Stomach (tissue), 9 donors: ENCODE measurements around the gene MGAT2. TPM values are rescaled to one million over a fixed set of nuclear protein-coding genes. Genes with fewer than 3 reads are reported as not detected.

Source experiments
- DNase-seq, 2 donors: peaks; one replicate each; pipeline versions ENCODE4 v3.0.0 to v3.0.0-alpha.2; 2013 to 2019
- H3K27ac ChIP-seq, 5 donors: fragments of 200-600 bp in 4 of 5; sonication (generic) in 4 of 5; one replicate each; pipeline ENCODE4 v1.5.1; 2013 to 2019; ENCODE audit warnings: mild to moderate bottlenecking in 1 of 5, moderate library complexity in 1 of 5
- H3K27me3 ChIP-seq, 3 donors: fragments of 200-600 bp; sonication (generic); one replicate each; pipeline ENCODE4 v1.5.1; 2017 to 2019; ENCODE audit warnings: mixed run types in 1 of 3
- H3K36me3 ChIP-seq, 4 donors: fragments of 200-600 bp; sonication (generic); 1 replicate in 3 of 4; 2 replicates in 1 of 4; pipeline ENCODE4 v1.5.1; 2016 to 2019
- H3K4me1 ChIP-seq, 4 donors: fragments of 200-600 bp; sonication (generic); one replicate each; pipeline ENCODE4 v1.5.1; 2016 to 2019
- H3K4me3 ChIP-seq, 4 donors: fragments of 200-600 bp; sonication (generic) in 3 of 4; one replicate each; pipeline ENCODE4 v1.5.1; 2016 to 2019; ENCODE audit warnings: mild to moderate bottlenecking in 1 of 4
- H3K9me3 ChIP-seq, 4 donors: fragments of 200-600 bp; sonication (generic); one replicate each; pipeline ENCODE4 v1.5.1; 2016 to 2019
- EP300 ChIP-seq: sonication (generic); formaldehyde crosslinking; IDR thresholded peaks from one replicate; pipeline ENCODE4 v1.6.1; 2017; ENCODE audit warnings: antibody characterized with exemption
- POLR2A ChIP-seq, 4 donors: fragments of 450-650 bp; IDR thresholded peaks; one replicate each; pipeline ENCODE4 v1.6.1; 2016; ENCODE audit warnings: antibody characterized with exemption in 4 of 4, control low read depth in 2 of 4, mild to moderate bottlenecking in 1 of 4, moderate library complexity in 1 of 4
- POLR2AphosphoS5 ChIP-seq, 3 donors: sonication (generic); formaldehyde crosslinking; IDR thresholded peaks; one replicate each; pipeline ENCODE4 v1.6.1; 2016; ENCODE audit warnings: antibody characterized with exemption in 3 of 3
- WGBS, 5 donors: extraction: QIAGEN DNeasy Blood & Tissue Kit in 3 of 5; methylation state at CpG; one replicate each; pipeline versions ENCODE4 v1.1.5 to v1.1.7; 2013 to 2018; 5-methylcytosine and 5-hydroxymethylcytosine counted together
- intact Hi-C: fragments of 100-400 bp; cut with DNase I; formaldehyde crosslinking; loops from one replicate; pipeline ENCODE4 v1.15.1; 2023; ENCODE audit warnings: low total_unique reads
- polyA plus RNA-seq, 3 donors: library from polyadenylated mRNA; stranded (reverse); fragments of 200-250 nt; gene quantifications; one replicate each; pipeline ENCODE4 v1.2.3, GENCODE V29; 2013
- total RNA-seq, 5 donors: library from RNA; depleted of rRNA; stranded (reverse); fragments of >200 nt; gene quantifications; one replicate each; pipeline versions ENCODE4 v1.1.0 to v1.2.3, GENCODE V29; 2014 to 2016
- TF ChIP-seq, protein P1 (sequence below), 7 experiments: fragments of 450-650 bp in 4 of 7; fragments of 200-600 bp in 3 of 7; sonication (generic) in 3 of 7; IDR thresholded peaks; one replicate each; pipeline ENCODE4 v1.5.1; 2016 to 2019; ENCODE audit warnings: antibody characterized with exemption in 7 of 7, control low read depth in 2 of 7, mild to moderate bottlenecking in 1 of 7
- donor health status: healthy with polysubstance abuse.
- donor health status: Bipolar disorder and iron deficiency.
- donor health status: healthy.

Gene MGAT2
- total and polyA plus RNA-seq, 8 donors: 0.58 to 58.2 (median 13.2) TPM

DNA sequence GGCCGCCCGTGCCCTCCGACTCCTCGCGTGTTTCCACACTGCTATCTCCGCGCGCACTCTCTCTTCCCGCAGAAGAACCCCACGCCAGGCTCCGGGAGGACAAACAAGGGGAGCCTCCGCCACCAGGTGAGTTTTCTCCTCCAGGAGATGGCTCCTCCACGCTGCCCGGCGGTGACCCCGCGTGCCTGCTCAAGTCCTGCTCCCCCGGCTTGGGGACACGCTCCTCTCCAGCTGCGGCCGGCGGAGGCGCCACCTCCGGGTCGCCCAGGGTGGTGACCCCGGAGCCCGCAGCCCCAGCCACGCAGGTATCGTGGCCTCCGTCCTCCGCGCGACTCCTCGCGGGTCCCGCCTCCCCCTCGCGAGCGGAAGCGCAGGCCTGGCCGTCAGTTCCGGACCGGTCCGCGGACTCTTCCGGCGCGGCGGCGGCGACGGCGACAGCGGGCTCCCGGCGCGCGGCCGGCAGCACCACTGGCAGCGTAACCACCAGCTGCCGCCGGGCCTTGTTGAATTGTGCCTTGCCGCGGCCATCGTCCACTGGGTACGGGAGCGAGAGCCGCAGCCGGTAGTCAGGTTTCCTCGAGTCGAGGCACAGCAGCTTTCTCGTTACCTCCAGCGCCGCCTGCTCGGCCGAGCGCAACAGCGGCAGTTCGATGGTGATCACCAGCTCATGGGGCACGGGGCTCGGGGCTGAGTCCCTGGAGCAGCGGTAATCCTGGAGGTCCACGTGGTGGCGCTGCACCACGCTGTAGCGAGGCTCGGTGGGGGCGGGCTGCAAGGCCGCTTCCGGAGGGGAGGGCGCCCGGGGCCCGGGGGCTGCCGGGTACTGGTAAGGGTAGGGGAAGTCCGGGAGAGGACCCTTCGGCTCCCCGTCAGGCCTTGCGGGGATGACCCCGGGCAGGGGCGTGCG, 13.3 kb downstream of the MGAT2 start:
- Histone ChIP-seq H3K4me3 (peak overlapping the region; percentile 70 to 94 (median 92)), H3K27me3 (no peaks in the 10 kb centered on the region), H3K9me3 (no peaks in the 10 kb centered on the region), H3K36me3 (peaks cover 0 to 26% (median 11%) of the 10 kb centered on the region in 4 donors), H3K27ac (peak overlapping the region; percentile 96 to 99 (median 98)), H3K4me1 (peaks cover 14 to 79% (median 50%) of the 10 kb centered on the region in 4 donors)
- intact Hi-C loops: loop anchor here (10.0 kb wide), 1 partner anchor 131 kb away; the partner anchor contains the start of gene KLHDC2
- TF ChIP-seq EP300: no peak
- TF ChIP-seq POLR2A (IDR thresholded peaks at IDR 0.05): peak in 1 of 4 donors; percentile 36
- peak; percentile 50 to 88 (median 86) for TF ChIP-seq POLR2AphosphoS5 (IDR thresholded peaks at IDR 0.05)
- TF ChIP-seq, protein P1, sequence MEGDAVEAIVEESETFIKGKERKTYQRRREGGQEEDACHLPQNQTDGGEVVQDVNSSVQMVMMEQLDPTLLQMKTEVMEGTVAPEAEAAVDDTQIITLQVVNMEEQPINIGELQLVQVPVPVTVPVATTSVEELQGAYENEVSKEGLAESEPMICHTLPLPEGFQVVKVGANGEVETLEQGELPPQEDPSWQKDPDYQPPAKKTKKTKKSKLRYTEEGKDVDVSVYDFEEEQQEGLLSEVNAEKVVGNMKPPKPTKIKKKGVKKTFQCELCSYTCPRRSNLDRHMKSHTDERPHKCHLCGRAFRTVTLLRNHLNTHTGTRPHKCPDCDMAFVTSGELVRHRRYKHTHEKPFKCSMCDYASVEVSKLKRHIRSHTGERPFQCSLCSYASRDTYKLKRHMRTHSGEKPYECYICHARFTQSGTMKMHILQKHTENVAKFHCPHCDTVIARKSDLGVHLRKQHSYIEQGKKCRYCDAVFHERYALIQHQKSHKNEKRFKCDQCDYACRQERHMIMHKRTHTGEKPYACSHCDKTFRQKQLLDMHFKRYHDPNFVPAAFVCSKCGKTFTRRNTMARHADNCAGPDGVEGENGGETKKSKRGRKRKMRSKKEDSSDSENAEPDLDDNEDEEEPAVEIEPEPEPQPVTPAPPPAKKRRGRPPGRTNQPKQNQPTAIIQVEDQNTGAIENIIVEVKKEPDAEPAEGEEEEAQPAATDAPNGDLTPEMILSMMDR (IDR thresholded peaks at IDR 0.05): peak in 5 of 7 experiments; percentile 52 to 91 (median 82)
- DNase-seq: peak; percentile 91 to 98
- WGBS, 5 donors: 0 to 1% (median 1%) methylated on average over 27 to 101 of the region's 101 CpGs

DNA sequence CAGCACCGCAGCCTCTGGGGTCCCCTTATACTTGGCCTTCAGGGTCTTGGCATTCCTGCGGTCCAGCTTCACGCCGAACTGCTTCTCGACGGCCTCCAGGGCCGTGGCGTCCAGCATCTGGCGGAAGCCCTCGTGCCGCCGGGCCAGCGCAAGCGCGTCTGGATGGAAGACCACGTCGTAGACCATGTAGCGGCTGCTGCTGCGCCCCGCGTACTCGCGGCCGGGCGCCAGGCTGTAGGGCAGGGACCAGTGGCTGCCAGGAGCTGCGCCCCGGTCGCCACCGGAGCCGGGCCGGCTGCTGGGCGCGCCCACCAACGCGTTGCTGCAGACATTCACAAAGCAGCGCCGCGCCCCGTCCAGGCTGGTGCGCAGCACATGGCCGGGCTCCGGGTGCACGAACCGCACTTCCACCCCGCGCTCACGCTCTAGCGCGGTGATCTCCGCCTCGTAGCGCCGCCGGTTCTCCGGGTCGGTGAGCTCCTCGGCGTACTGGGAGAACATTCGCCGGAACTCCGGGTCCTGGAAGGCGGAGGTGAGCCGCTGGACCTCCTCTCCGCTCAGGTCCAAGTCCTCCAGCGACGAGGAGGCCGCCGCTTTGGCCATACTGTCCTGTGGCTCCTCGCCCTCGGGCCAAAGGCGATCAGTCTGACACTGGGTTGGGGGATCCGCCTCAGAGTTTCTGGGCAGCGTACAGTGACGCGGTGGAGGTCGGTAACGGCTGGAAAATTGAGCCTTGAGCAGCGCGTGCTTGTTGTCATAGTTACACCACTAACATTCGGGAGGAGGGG, 14.1 kb downstream of the MGAT2 start, which contains the start of gene DNAAF2:
TSS of gene DNAAF2 (minus strand) at position 698 of the 788 bp plus-strand sequence. CDS start at position 603, 95 bp downstream.
- TF ChIP-seq POLR2AphosphoS5 (IDR thresholded peaks at IDR 0.05) (peak in 1 of 3 donors; percentile 2), POLR2A (IDR thresholded peaks at IDR 0.05) (no peak), EP300 (no peak)
- TF ChIP-seq, protein P1 (IDR thresholded peaks at IDR 0.05): no peak
- H3K4me1 ChIP-seq: peaks cover 14 to 79% (median 50%) of the 10 kb centered on the region in 4 donors
- peak; percentile 63 to 94 for DNase-seq
- 0 to 1% (median 0%) methylated on average over 46 to 80 of the region's 80 CpGs for WGBS, 5 donors
- H3K36me3 ChIP-seq: peaks cover 0 to 24% (median 15%) of the 10 kb centered on the region in 4 donors
- H3K9me3 ChIP-seq: no peaks in the 10 kb centered on the region
- no peaks in the 10 kb centered on the region for H3K27me3 ChIP-seq
- peak within 1 kb of the TSS; percentile 70 to 94 (median 92) for H3K4me3 ChIP-seq
- intact Hi-C loops: loop anchor here (10.0 kb wide), 1 partner anchor 130 kb away; the partner anchor contains the start of gene KLHDC2
- peak within 1 kb of the TSS; percentile 96 to 99 (median 98) for H3K27ac ChIP-seq

DNA sequence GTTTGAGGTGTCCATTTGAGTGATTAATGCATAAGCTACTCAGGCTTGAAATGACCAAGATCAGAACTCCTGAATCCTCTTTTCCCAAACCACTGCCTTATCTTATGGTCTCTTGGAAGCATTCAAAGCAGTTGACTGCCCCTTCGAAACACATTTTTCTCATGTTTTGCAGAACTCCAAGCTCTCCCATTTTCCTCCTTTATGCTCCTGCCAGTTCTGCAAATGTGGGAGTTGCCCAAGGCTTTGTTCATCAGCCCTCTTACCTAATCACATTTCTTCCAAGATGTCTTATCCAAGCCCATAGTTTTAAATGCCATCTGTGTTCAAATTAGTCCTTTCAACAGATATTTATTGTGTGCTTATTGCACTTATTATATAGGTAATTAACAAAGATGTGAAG, 16.3 kb downstream of the MGAT2 start:
- peaks cover 20 to 76% (median 55%) of the 10 kb centered on the region in 4 donors for H3K4me1 ChIP-seq
- WGBS, 5 donors: 87 to 97% (median 95%) methylated on average over 1 of the region's 1 CpG

More for the DNA sequence above, 16.3 kb downstream of the MGAT2 start:
- Histone ChIP-seq H3K36me3 (peaks cover 0 to 24% (median 15%) of the 10 kb centered on the region in 4 donors), H3K27ac (peak overlapping the region in 1 of 5 donors; percentile 98), H3K4me3 (no peak overlapping the region), H3K9me3 (no peaks in the 10 kb centered on the region), H3K27me3 (no peaks in the 10 kb centered on the region)
- no peak for DNase-seq
- TF ChIP-seq POLR2AphosphoS5 (IDR thresholded peaks at IDR 0.05) (no peak), POLR2A (IDR thresholded peaks at IDR 0.05) (no peak), EP300 (no peak)
- TF ChIP-seq, protein P1 (IDR thresholded peaks at IDR 0.05): no peak
- intact Hi-C loops: loop anchor here (10.0 kb wide), 1 partner anchor 128 kb away; the partner anchor contains the start of gene KLHDC2
